CD4-positive, alpha-beta T cell treated with Interleukin-17A for 1 hour (primary cell): ENCODE results near the gene CDSN.
"Not testable (repeated sequence)": the region's sequence is repeated elsewhere in the genome, so short reads cannot be mapped to it uniquely, and the experiment has no call there.

Experiments used
- DNase-seq: peaks from one replicate; pipeline ENCODE4 v3.0.0-alpha.2; 2020

Gene CDSN, protein sequence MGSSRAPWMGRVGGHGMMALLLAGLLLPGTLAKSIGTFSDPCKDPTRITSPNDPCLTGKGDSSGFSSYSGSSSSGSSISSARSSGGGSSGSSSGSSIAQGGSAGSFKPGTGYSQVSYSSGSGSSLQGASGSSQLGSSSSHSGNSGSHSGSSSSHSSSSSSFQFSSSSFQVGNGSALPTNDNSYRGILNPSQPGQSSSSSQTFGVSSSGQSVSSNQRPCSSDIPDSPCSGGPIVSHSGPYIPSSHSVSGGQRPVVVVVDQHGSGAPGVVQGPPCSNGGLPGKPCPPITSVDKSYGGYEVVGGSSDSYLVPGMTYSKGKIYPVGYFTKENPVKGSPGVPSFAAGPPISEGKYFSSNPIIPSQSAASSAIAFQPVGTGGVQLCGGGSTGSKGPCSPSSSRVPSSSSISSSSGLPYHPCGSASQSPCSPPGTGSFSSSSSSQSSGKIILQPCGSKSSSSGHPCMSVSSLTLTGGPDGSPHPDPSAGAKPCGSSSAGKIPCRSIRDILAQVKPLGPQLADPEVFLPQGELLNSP

DNA sequence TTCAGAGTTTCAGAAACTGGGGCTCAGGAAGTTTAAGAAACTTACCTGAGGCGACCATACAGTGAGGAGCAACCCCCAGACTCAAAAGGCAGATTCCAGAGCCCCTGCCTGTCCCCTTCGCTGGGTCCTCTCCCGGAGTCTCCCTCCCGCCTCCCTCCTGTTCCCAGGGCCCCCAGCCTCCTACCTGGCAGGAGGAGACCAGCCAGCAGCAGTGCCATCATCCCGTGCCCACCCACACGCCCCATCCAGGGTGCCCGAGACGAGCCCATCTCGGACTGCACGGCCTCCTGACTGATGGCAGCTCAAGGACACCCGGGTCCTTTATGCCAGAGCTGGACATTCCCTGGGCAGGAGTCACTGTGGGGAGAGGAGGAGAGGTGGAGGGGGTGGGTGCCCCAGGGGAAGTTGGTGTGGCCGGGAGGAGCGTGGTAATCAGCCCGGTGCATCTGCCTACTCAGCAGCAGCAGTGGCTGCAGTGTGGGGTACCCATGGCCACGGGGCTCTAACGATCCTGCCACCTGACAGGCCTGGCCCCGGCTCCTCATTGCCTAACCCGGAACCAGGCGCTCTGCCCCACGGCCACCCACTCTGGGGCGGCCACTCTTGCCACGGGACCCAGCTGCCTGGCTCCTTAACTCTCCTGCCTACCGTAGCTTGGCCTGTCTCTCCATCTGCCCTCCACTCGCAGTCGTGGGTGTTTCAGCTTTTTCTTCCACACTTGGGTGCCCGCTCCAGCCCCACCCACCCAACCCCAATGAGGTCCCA is at the start of gene CDSN:
CDSN (minus strand) TSS at position 296 of the 765 bp plus-strand sequence; CDS start at position 269, 27 bp downstream.
- no peak for DNase-seq

DNA sequence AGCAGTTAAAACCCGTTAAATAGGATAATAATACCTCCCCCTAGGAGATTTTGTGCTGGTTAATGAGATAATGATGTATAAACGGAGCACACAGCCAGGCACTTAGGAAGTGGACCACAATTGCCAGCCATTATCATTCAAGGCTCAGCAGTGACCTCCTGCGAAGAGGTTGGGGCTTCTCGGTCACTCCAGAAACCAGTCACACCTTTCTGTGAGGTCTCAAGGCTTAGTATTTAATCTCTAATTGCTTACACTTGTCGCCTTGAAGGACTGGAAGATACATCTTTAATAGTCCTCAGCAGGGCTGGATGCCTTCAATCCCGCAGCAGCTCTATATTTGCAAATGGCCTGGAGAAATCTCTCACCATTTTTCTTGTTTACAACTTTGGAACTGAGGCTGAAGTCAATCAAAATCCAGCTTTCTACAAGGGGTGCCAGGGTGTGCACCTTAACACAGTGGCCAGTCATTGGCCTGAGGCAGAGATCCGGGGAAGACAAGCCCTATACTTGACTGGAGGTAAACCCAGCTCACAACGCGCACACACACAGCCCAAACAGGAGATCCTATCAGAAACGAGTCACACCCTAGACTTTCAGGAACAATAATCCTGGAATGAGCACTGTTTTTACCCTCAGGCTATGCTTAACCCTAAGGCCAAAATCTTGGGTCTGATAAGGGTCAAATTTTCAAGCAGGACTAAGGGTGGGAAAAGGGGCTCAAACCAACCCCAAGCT is 49.0 kb upstream of the CDSN start:
- DNase-seq: no peak

DNA sequence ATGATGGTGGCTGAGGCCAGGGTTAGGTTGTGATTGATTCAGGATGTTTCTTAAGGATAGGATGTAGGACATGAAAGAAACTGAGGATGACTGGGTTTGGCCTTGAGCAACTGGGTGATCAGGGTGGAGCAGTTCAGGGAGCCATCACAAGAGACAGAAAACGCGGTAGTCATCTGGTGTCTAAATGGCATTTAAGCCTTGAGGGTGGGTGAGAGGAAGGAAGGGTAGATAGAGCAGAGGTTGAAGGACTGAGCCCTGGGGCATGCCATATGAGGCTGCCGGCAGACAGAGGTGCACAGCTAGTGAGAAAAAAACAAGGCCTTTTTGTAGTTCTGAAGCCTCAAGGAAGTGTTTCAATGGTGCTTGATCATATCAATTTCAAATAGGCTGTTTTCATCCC is 48.4 kb upstream of the CDSN start:
- no peak for DNase-seq

DNA sequence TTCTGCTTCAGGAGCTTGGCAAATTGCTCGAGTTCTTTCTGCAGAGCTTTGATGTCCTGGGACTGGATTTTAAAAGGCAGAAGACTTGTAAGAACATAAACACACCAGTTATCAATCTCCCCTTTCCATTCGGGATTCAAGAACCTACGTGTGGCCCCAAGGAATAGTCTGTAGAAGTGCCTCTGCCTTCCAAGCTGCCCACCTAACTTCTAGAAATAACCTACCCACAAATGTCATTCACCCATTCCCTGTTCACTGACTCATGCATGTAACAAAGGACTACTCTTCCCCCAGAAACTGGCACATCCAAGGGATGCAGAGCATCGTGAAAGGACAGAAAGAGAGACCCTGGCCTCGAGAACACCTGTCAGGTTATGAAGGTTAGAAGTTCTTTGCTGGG is 45.7 kb upstream of the CDSN start:
- DNase-seq: no peak

DNA sequence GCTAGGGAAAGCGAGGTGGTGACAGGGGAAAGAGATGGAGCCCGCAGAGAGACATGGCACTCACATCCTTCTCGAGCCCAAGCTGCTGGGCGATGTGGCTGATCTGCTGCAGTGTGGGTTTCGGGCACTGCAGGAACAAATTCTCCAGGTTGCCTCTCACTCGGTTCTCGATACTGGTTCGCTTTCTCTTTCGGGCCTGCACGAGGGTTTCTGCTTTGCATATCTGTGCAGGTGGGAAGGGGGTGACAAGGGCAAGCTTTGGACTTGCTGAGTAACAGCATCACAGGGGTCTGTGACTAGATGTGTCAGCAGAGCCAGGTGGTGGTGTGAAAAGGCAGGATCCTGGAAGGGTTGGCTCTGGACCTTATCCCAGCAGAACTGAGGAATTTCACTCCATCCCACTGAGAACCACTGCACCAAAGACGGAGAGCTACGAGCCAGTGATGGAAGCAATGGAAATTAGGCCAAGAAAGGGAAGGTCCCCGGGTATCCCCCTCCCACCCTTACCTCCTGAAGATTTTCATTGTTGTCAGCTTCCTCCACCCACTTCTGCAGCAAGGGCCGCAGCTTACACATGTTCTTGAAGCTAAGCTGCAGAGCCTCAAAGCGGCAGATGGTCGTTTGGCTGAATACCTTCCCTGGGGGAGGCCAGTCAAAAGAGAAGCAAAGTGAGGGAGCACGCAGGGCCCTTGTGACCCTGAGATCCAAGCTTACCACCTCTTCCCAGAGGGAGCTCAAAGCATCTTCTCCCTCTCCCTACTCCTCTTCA is 45.0 kb upstream of the CDSN start:
- not testable (repeated sequence) for DNase-seq

DNA sequence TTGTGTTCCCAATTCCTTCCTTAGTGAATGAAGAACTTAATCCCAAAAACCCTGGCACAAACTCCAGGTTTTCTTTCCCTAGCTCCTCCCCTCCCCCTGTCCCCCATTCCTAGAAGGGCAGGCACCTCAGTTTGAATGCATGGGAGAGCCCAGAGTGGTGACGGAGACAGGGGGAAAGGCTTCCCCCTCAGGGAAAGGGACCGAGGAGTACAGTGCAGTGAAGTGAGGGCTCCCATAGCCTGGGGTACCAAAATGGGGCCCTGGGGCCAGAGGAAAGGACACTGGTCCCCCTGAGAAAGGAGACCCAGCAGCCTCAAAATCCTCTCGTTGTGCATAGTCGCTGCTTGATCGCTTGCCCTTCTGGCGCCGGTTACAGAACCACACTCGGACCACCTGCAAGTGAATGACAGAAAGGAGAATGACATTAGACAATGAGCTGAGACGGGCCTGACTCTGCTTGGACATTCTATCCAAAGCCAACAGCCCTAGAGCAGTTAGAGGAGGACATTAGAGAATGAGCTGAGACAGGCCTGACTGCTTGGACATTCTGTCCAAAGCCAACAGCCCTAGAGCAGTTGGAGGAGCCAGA is 44.3 kb upstream of the CDSN start:
- not testable (repeated sequence) for DNase-seq

DNA sequence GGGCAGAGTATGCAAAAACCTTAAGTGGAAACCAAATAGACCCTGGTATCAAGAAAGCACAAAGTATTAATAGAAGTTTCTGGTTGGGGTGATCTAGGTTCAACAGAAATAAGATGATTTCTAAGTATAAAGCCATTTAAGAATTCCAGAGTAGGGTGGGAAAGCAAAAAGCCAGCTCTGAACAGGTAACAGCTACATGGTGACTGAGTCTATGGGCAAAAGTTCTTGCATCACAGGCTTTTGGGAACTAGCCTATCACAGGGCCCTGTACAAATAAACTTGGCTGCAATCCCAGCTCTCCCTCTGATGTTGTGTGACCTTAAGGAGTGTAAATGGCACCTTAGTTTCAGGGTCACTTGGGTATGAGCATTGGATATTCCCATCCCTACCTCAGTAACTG is 43.7 kb upstream of the CDSN start:
- no peak for DNase-seq

DNA sequence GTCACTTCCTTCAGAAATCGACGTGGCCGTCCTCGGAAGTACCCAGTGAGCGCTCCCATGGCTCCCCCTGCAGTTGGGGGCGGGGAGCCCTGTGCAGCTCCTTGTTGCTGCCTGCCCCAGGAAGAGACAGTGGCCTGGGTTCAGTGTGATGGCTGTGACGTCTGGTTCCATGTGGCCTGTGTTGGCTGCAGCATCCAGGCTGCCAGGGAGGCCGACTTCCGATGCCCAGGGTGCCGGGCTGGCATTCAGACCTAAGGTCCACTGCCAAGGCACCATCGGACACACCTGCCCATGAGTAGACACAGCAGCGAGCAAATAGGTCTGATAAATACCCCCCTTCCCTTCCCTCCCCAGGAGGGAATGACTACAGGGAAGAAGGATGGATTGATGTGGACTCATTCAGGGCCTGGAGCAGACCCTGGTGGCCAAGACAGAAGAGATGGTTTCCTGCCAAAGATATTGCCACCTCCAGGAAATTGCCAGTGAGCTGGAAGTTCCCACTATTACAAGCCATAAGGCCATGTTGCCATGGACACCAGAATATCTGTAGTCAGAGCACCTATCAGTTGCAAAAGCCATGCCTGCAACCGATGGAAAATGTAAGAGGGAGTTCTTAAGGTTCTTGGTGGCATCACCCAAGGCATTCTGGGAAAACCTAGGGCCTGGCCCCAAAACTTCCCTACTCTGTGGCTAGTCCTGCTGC is 42.4 kb upstream of the CDSN start:
- DNase-seq: no peak

DNA sequence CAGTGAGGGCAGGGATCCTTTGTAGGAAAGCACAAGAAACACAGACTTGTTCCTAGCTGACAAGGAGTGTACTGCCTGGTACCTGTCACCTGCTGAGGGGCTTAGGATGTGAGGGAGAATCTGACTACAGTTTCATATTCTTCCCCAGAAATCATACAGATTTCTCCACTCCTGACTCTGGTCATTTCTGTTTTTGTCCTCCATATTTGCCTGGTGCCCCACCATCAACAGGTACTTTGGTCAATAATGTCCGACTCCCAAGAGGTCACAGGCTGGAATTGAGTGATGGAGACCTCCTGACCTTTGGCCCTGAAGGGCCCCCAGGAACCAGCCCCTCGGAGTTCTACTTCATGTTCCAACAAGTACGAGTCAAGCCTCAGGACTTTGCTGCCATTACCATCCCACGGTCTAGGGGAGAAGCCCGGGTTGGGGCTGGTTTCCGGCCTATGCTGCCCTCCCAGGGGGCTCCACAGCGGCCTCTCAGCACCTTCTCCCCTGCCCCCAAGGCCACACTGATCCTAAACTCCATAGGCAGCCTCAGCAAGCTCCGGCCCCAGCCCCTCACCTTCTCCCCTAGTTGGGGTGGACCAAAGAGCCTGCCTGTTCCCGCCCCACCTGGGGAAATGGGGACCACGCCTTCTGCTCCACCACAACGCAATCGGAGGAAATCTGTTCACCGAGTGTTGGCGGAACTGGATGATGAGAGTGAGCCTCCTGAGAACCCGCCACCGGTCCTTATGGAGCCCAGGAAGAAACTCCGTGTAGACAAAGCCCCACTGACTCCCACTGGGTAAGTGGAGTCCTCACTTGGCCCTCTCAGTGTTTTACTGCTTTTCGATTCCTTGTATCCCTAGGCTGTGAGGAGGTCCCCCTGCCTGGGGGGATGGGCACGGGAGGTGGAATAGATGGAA is 41.2 kb upstream of the CDSN start:
- no peak for DNase-seq

DNA sequence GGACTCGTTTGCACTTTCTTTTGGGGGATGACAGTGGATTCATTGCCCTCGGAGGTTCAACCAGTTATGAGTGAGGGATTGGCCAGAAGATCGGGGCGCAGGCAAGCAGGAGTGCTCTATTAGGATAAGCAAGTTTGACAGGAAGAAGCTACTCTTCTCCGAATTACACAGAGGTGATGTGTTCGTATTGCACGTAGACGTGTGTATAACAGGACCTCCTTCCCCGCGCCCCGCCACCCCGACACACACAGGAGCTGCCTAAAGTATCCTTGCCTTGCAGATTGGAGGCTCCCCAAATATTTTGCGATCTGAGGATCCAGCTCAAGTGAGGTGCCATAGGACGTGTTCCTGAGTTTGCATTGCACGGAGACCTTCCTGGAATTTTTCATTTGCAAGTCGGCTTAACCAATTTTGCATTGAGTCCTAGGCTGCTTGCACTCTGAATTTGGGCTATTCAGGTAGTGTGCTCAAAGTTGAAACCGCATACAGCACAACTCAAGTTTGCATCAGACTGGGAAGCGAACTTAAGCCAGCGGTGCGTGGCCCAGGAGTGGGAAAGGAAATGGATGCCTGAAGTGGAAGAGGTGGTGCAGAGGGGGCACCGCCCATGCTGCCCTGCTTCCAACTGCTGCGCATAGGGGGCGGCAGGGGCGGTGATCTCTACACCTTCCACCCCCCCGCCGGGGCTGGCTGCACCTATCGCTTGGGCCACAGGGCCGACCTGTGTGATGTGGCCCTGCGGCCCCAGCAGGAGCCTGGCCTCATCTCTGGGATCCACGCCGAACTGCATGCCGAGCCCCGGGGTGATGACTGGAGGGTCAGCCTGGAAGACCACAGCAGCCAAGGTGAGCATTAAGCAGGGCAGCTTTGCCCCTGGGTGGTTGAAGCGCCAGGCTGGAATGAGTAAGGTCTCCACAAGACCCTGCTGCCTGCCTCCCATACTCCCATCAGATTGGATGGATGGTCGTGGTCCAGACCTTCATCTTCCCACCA is 38.9 kb upstream of the CDSN start:
- peak; percentile 25 for DNase-seq

DNA sequence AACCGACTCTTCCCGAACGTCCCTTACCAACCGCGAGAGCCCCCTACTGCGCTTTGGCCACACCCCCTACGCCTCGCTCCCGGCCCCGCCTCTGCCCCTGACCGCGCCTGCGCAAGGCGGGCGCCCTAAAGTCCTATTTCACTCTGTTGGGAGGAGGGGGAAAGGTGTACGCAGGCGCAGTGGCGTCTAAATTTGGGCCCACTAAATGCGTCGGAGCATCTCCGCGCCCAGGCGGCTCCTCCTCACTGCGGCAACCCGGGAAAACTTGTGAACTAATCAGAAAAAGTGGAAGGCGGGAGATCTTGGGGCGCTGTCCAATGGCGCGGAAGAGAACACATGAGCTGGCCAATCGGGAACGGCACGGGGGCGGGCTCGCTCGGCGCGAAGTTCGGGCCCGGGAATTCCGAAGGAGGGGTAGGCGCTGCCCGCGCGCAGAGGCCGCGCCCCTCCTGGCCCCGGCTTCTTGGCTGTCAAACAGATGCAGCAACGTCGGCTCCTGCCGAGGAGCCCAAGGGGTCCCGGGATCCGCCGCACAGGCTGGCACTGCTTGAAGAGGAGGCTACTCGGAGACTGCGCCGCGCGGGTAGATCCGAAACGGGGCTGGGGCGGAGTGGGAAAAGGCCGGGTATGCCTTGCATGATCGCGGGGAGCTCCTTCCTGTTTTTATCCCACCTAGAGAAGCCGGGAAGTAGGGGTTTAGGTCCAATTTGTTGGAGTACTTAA is 38.1 kb upstream of the CDSN start, which contains the start of gene TCF19:
TCF19 (plus strand) TSS at position 450 of the 723 bp plus-strand sequence. CDS start 881 bp downstream, outside the sequence.
- DNase-seq: peak; percentile 99

DNA sequence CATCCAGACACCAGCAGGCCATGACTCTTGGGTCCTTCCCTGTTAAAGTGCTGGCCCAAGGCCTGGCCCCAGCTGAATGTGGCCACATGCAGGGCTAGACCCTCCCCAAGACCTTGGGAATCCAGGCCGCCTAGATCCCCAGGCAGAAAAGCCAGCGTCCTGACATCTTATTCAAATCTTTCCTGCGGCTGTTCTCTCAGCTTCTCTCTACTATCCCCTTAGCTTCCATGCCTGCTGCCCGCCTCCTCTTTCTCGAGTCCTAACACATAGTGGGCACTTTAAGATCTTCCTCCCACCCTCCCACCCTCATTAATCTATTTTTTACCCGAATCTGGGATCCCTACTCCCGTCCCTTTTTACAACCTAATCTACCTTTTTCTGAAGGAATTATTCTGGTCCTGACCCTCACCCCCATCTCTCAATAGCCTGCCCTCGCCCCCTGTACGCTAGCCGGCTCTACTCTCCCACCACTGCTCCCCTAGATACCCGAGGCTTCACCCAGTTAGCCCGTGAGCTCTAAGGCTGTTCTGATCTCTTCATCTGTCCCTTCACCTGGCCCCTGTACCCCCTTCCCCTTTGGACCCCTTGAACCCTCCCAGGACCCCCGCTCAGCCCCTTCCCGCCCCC is 37.4 kb upstream of the CDSN start, which contains the start of gene CCHCR1:
CCHCR1 (minus strand) TSS at position 290 of the 627 bp plus-strand sequence; CDS start at position 88, 202 bp downstream.
- DNase-seq: no peak

DNA sequence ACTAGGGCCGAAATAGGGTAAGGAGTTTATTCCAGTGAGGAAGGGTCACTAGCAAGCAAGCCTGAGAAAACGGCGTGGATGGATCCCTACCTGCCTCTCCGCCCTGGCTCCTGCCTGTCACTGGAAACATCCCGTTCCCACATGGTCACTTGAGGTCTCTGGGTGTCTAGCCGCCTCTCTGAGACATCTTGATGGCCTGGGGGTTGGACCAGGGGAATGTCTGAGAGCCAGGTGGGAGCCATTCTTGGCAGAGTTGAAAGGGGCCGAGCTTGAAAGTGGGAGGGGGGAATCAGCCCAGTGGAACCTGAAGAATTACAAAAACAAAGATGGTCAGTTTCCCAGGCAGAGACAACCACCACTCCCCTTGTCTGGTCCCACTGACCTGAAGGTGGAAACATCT is 36.4 kb upstream of the CDSN start:
- no peak for DNase-seq

DNA sequence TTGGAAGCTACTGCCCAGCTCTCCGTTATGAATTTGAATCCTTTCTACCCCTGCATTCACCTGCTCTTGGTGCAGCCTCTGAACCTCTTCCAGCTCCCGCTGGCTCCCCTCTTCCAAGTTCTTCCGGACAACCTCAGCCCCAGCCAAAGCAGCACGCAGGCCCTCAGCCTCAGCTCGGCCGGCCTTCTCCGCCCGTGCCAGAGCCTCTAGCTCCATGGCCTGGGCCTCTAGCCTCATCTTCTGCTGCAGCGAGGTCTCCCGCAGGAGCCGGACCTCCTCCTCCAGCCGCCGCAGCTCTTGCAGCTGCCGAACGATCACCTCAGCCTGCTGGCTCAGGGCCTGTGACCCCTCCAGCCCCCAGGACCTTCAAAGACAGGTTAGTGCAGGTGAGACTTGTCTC is 34.2 kb upstream of the CDSN start:
- no peak for DNase-seq

DNA sequence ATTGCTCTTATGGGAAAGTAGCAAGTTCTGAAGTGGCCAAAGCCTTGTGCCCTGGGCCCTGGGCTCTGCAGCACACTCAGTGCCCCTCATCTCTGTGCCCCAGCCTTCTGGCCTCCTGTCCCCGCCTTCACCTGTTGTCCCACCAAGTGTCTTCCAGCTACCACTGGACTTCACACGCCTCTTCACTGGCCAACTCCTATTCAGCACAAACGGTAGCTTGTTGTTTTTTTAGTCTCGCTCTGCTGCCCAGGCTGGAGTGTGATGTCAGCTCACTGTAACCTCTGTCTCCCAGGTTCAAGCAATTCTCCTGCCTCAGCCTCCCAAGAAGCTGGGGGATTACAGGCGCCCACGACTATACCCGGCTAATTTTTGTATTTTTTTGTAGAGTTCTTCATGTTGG is 32.5 kb upstream of the CDSN start:
- DNase-seq: no peak

DNA sequence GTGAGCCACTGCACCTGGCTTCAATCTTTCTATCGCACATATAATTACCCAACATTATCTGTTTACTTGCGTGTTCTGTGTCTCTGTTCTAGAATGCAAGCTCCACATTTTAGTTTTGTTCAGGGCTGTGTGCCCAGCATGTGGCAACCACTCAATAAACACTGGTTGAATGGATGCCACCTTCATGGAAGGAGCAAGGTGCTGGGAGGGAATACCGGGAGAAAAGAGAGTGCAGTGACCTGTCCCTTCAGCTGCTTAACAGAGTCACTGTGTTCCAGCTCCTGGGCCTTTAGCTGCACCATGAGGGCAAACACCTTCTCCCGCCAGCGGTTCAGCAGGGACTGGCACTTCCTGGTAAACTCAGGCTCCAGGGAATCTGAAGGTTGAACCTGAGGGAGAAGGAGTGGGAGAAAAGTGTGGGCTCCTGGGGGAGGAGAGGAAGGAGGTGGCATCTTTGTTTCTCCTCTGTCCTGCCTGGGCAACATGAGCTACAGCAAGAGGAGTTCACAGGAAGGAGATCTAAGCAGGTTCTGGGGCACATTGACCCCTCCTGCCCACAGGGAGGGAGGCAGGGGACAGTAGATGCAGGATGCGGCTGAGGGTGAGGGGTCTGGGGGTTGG is 29.7 kb upstream of the CDSN start:
- DNase-seq: no peak

DNA sequence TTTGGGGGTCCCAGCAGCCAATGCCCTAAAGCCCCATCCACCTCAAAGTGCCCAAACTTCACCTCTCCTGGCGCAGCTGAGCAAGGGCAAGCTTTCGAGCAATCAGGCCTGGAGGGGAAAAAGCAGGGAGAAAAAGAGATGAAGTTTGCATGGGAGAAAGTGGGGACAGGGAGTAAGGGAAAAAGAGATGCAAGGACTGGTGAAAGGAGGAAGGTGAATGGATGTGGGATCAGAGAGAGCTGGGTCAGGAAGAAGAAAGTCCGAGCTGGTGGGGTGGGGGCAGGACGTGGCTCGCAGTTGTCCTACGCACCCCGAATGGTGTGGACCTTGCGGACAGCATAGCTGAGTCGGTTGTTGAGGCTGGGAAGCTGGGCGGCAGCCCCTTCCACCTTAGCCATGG is 25.1 kb upstream of the CDSN start:
- DNase-seq: no peak
